ENCODE data around the gene ITGB2.

Gene ITGB2

DNA sequence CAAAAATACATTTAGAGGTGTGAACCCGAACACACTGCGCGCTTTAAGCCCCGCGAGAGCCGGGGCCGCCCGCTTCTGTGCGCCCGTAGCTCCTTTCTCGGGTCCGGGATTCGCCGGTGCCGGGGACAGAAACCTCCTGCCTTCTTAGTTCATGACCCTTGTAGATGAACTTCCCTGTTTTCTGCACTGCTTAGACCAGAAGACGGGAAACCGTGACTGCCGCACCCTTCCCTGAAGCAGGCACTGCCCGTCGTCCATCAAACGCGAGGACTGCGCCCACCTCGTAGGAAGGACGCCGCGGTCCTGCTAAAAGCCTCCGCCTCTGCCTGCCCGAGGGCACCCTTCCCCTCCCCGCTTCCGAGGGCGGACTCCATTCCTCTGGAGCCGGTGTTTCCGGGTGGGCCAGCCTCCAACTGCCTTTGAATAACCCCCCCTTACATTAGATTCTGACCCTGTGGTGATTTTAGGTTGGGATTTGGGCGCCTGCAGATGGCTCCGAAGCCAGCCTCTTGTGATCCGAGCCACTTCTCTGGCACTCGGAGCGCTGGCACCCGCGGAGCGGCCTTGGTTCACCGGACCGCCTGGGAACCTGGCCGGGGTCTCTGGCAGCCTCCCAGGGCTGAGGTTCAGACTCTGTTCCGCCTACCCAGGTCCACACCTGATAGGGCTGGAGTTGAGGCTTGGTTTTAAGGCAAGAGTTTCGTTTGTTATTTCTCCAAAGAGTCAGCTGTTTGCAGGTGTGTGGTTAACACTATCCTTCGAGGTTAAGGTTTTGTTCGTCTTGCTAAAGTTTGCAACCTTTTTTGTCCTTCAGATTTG lies 46.0 kb downstream of the ITGB2 start:
- Histone ChIP-seq H3K36me3 (ENCODE audit: control insufficient read depth in 5 of 5, insufficient read depth in 5 of 5, low read length in 5 of 5) (no peaks in the 10 kb centered on the region), H3K9me3 (ENCODE audit: control insufficient read depth in 5 of 5, low read length in 5 of 5) (no peaks in the 10 kb centered on the region), H3K27me3 (ENCODE audit: control insufficient read depth in 5 of 5, insufficient read depth in 4 of 5, low read length in 5 of 5) (no peaks in the 10 kb centered on the region), H3K4me3 (ENCODE audit: low read depth in 1 of 5, low read length in 5 of 5) (peak overlapping the region; percentile 57 to 92 (median 70)), H3K4me1 (ENCODE audit: control insufficient read depth in 5 of 5, insufficient read depth in 5 of 5, low read length in 5 of 5) (peaks cover 15 to 70% (median 50%) of the 10 kb centered on the region in 5 donors), H3K27ac (ENCODE audit: low read depth, low read length) (peak overlapping the region; percentile 84), H3K9ac (ENCODE audit: low read length in 5 of 5) (peak overlapping the region in 4 of 5 donors; percentile 76 to 83 (median 78))

DNA sequence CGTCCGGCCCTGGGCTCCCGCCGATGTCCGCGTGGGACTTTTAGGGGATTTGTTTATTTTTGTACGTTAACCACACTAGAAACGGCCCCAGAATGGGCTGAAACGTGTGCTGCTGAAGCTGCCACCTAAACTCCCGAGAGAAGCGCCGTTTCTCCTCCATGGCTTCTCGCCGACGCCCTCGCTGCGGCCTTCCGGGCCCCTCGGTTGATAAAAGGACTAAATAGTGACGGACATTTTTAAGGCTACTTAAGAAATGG lies 46.5 kb downstream of the ITGB2 start:
- Histone ChIP-seq H3K9me3 (ENCODE audit: control insufficient read depth in 5 of 5, low read length in 5 of 5) (no peaks in the 10 kb centered on the region), H3K4me1 (ENCODE audit: control insufficient read depth in 5 of 5, insufficient read depth in 5 of 5, low read length in 5 of 5) (peaks cover 17 to 70% (median 56%) of the 10 kb centered on the region in 5 donors), H3K27ac (ENCODE audit: low read depth, low read length) (peak overlapping the region; percentile 84), H3K36me3 (ENCODE audit: control insufficient read depth in 5 of 5, insufficient read depth in 5 of 5, low read length in 5 of 5) (no peaks in the 10 kb centered on the region), H3K27me3 (ENCODE audit: control insufficient read depth in 5 of 5, insufficient read depth in 4 of 5, low read length in 5 of 5) (no peaks in the 10 kb centered on the region), H3K9ac (ENCODE audit: low read length in 5 of 5) (peak overlapping the region in 4 of 5 donors; percentile 76 to 83 (median 78)), H3K4me3 (ENCODE audit: low read depth in 1 of 5, low read length in 5 of 5) (peak overlapping the region; percentile 10 to 92 (median 70))

DNA sequence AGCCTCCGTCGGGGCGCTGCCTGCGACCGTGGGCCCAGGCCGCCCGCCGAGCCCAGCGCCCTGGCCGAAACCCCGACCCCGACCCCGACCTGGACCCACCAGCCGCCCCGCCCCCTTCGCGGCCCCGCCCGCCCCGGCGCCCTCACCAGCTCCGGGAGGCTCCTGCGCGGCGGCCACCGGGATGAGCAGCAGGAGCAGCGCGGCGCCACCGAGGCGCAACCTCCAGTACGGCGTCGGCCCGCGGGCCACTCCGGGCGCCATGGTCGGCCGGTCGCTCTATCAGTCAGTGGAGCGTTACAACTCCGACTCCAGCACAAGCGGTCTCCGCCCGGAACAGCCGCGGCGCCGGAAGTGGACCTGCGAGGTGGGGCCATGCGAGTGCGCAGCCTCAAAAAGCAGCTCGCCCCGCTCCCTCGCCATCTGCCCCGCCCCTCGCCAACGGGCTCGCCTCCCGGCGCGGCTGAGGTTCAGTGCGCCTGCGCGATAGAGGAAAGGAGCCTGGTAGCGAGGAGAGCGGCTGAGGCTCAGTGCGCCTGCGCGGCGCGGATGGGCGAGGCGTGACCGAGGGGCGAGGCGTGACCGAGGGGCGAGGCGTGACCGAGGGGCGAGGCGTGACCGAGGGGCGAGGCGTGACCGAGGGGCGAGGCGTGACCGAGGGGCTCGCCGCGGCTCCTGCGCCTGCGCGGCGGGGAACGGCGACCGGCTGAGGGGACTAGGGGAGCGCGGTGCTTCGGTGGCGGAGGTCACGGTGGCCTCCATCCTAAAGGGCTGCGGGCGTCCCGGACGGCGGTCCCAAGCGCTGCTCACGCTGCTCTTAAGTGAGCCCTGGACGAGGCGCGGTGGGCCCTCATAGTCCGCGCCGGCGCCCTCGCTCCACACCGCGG lies 47.1 kb downstream of the ITGB2 start, which contains the start of gene PTTG1IP:
TSS of gene PTTG1IP (minus strand) at position 335 of the 884 bp plus-strand sequence. CDS start at position 261, 74 bp downstream.
- peak within 1 kb of the TSS; percentile 92 for H3K27ac ChIP-seq (ENCODE audit: low read depth, low read length)
- H3K9me3 ChIP-seq (ENCODE audit: control insufficient read depth in 5 of 5, low read length in 5 of 5), result no peaks in the 10 kb centered on the region
- no peaks in the 10 kb centered on the region for H3K27me3 ChIP-seq (ENCODE audit: control insufficient read depth in 5 of 5, insufficient read depth in 4 of 5, low read length in 5 of 5)
- H3K36me3 ChIP-seq (ENCODE audit: control insufficient read depth in 5 of 5, insufficient read depth in 5 of 5, low read length in 5 of 5), result no peaks in the 10 kb centered on the region
- H3K4me1 ChIP-seq (ENCODE audit: control insufficient read depth in 5 of 5, insufficient read depth in 5 of 5, low read length in 5 of 5), result peaks cover 17 to 75% (median 60%) of the 10 kb centered on the region in 5 donors
- H3K4me3 ChIP-seq (ENCODE audit: low read depth in 1 of 5, low read length in 5 of 5), result peak within 1 kb of the TSS; percentile 73 to 92 (median 82)
- peak within 1 kb of the TSS; percentile 80 to 88 (median 84) for H3K9ac ChIP-seq (ENCODE audit: low read length in 5 of 5)

DNA sequence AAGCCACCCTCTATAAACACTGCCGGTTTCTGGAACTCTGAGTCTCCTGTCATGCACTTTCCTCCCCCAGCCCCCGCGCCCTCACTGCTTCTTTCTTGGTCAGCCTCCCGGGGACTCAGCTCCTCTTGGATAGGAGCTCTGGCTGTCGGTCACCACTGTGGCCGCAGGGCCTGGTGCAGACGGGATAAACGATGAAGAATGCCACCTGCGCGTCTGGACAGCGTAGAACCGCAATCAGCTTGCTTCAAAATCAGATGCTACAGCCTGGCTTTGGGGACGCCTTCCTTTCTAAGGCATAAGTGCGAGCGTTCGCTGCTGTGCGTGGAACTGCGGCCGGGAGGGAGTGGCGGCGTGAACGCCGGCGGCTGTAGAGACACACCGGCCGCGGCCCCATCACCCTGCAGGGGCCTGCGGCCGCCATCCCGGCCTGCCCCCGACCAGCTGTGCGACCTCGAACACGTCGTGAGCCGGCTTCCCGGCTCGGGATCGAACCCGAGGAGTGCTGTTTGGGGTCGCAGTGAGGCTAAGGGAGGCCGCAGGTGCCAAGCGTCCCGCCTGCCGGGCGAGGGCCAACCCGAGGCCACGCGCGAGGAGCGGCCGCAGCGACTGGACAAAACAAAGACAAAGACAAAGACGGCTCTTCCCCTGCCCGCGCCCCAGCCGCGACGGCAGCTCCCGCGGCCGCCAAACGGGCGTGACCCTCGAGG lies 47.9 kb downstream of the ITGB2 start:
- H3K36me3 ChIP-seq (ENCODE audit: control insufficient read depth in 5 of 5, insufficient read depth in 5 of 5, low read length in 5 of 5), result no peaks in the 10 kb centered on the region

DNA sequence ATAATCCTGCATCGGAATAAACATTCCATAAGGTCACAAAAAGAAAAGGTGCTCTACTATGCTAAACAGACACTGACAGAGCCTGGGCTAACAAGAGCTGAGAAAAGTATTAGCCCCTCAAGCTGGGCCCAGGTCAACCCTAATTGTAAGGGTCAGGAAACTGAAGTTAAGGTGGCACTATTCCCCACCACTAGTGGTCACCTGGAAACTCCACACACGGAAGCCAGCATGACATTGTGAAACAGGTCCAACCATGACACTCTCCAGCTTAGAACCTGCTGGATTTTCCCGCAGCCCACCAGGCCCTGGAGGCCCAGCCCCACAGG lies 48.4 kb downstream of the ITGB2 start:
- Histone ChIP-seq H3K27ac (ENCODE audit: low read depth, low read length) (peak overlapping the region; percentile 92), H3K27me3 (ENCODE audit: control insufficient read depth in 5 of 5, insufficient read depth in 4 of 5, low read length in 5 of 5) (no peaks in the 10 kb centered on the region), H3K36me3 (ENCODE audit: control insufficient read depth in 5 of 5, insufficient read depth in 5 of 5, low read length in 5 of 5) (peaks cover 0 to under 1% (median 0%) of the 10 kb centered on the region in 5 donors), H3K4me1 (ENCODE audit: control insufficient read depth in 5 of 5, insufficient read depth in 5 of 5, low read length in 5 of 5) (peaks cover 17 to 72% (median 66%) of the 10 kb centered on the region in 5 donors), H3K4me3 (ENCODE audit: low read depth in 1 of 5, low read length in 5 of 5) (peak overlapping the region; percentile 73 to 92 (median 82)), H3K9ac (ENCODE audit: low read length in 5 of 5) (peak overlapping the region; percentile 76 to 88 (median 84)), H3K9me3 (ENCODE audit: control insufficient read depth in 5 of 5, low read length in 5 of 5) (no peaks in the 10 kb centered on the region)

More for the DNA sequence above, 47.9 kb downstream of the ITGB2 start:
- peak overlapping the region; percentile 76 to 88 (median 84) for H3K9ac ChIP-seq (ENCODE audit: low read length in 5 of 5)
- no peaks in the 10 kb centered on the region for H3K9me3 ChIP-seq (ENCODE audit: control insufficient read depth in 5 of 5, low read length in 5 of 5)
- peak overlapping the region; percentile 92 for H3K27ac ChIP-seq (ENCODE audit: low read depth, low read length)
- H3K4me3 ChIP-seq (ENCODE audit: low read depth in 1 of 5, low read length in 5 of 5), result peak overlapping the region; percentile 73 to 92 (median 82)
- H3K27me3 ChIP-seq (ENCODE audit: control insufficient read depth in 5 of 5, insufficient read depth in 4 of 5, low read length in 5 of 5), result no peaks in the 10 kb centered on the region
- peaks cover 17 to 73% (median 66%) of the 10 kb centered on the region in 5 donors for H3K4me1 ChIP-seq (ENCODE audit: control insufficient read depth in 5 of 5, insufficient read depth in 5 of 5, low read length in 5 of 5)

DNA sequence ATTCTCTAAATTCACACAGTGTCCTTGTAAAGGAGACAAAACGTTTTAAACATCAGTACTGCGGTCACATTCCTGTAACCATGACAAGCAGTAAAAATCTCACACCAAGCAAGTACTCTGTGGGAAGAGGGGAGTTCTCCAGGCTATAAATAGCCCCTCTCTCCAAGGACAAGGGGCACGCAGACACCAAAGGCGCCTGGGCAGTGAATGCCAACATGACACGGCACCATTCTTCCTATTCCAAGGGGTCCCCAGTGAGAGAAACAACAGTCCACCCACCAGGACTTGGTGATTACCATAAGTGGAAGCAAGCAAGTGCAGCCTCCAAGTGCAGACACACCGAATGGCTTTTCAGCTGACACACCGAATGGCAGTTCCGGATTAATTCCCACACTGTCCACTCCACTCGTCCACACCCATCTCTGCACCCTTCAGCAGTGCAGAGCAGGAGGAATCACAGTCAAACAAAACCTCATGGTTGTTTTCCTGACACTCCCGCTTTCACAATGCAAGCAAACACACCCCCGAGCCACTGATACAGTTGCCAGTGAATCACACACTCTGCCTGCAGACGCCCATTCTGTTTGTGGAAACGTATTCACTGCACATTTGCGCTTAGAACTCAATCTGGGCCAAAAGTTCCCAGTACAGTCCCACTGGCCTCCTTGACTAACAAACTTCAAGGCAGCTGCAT lies 49.0 kb downstream of the ITGB2 start:
- H3K9ac ChIP-seq (ENCODE audit: low read length in 5 of 5), result peak overlapping the region; percentile 76 to 88 (median 84)
- peak overlapping the region; percentile 73 to 92 (median 82) for H3K4me3 ChIP-seq (ENCODE audit: low read depth in 1 of 5, low read length in 5 of 5)
- peaks cover 0 to 6% (median 1%) of the 10 kb centered on the region in 5 donors for H3K36me3 ChIP-seq (ENCODE audit: control insufficient read depth in 5 of 5, insufficient read depth in 5 of 5, low read length in 5 of 5)
- peak overlapping the region; percentile 92 for H3K27ac ChIP-seq (ENCODE audit: low read depth, low read length)
- no peaks in the 10 kb centered on the region for H3K27me3 ChIP-seq (ENCODE audit: control insufficient read depth in 5 of 5, insufficient read depth in 4 of 5, low read length in 5 of 5)
- H3K9me3 ChIP-seq (ENCODE audit: control insufficient read depth in 5 of 5, low read length in 5 of 5), result no peaks in the 10 kb centered on the region
- H3K4me1 ChIP-seq (ENCODE audit: control insufficient read depth in 5 of 5, insufficient read depth in 5 of 5, low read length in 5 of 5), result peaks cover 18 to 76% (median 71%) of the 10 kb centered on the region in 5 donors

DNA sequence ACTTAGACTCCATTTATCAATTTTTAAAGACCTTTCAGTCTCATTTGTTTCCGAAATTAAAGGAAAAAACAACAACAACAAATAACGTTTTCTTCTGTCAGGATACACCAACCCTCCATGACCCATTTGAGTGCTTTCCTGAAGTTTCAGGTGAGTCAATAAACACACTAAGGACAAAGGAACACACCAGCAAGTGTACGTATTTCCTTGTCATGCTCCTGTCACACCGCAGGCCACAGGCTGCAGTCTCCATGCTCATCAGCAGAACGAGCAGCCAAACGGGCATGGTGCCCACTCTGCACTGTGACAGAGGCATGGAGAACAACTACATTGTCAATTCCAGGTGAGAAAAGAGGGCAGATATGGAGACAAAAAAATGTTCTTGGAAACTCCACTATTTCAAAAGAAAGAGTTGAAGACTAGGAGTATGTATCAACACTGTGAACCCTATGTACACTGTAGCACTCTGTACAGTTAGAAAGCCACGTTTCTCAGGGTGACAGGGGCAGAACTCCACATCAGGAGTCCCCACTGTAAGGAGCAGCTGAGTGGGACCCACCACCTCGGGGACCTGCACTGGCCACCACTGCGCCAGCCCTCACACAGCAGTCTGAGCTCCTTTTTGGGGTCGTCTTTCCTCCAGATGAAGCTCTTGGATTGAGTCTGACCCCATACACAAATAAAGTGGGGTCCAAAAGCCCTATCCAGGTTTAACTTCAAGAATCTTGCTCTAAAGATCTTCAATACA lies 49.8 kb downstream of the ITGB2 start:
- peak overlapping the region; percentile 92 for H3K27ac ChIP-seq (ENCODE audit: low read depth, low read length)
- peak overlapping the region in 2 of 5 donors; percentile 28 to 75 for H3K4me3 ChIP-seq (ENCODE audit: low read depth in 1 of 5, low read length in 5 of 5)
- peak overlapping the region in 4 of 5 donors; percentile 15 to 88 (median 50) for H3K9ac ChIP-seq (ENCODE audit: low read length in 5 of 5)
- H3K27me3 ChIP-seq (ENCODE audit: control insufficient read depth in 5 of 5, insufficient read depth in 4 of 5, low read length in 5 of 5), result no peaks in the 10 kb centered on the region
- H3K9me3 ChIP-seq (ENCODE audit: control insufficient read depth in 5 of 5, low read length in 5 of 5), result no peaks in the 10 kb centered on the region
- peaks cover 0 to 8% (median 3%) of the 10 kb centered on the region in 5 donors for H3K36me3 ChIP-seq (ENCODE audit: control insufficient read depth in 5 of 5, insufficient read depth in 5 of 5, low read length in 5 of 5)
- peaks cover 21 to 83% (median 78%) of the 10 kb centered on the region in 5 donors for H3K4me1 ChIP-seq (ENCODE audit: control insufficient read depth in 5 of 5, insufficient read depth in 5 of 5, low read length in 5 of 5)

DNA sequence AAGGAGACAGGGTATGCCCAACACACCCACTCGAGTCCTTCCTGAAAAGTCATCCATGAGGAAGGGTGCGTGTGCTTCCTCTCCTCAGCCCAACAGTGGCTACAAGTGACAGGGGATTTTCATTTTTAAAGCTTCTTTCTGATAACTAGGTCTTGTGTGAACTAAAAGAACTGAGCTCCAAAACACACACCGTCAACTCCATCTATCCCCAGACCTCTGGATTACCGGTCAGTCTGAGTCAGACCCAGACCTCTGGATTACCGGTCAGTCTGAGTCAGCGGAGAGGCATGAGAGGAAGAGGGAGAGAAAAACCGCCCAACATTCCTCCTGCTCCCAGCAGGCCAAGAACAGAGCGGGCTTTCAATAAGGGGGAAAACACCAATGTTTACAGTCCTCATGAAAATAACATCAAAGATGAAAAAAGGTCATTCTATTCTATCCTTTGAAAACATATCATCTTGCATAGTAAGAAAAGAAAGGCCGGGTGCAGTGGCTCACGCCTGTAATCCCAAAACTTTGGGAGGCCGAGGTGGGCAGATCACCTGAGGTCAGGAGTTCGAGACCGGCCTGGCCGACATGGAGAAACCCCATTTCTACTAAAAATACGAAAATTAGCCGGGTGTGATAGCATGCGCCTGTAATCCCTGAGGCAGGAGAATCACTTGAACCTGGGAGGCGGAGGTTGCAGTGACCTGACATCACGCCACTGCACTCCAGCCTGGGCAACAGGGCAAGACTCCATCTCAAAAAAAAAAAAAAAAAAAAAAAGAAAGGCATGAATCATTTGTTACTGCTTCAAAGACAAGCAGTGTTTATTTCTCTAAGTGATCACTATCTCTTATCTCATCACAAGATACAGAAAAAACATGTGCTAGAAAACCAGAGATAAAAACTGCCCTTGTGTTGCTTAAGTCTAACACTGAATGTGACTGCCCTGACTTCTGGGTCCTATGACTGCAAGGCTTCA lies 50.6 kb downstream of the ITGB2 start:
- H3K4me1 ChIP-seq (ENCODE audit: control insufficient read depth in 5 of 5, insufficient read depth in 5 of 5, low read length in 5 of 5), result peaks cover 25 to 83% (median 81%) of the 10 kb centered on the region in 5 donors
- no peaks in the 10 kb centered on the region for H3K27me3 ChIP-seq (ENCODE audit: control insufficient read depth in 5 of 5, insufficient read depth in 4 of 5, low read length in 5 of 5)
- H3K9ac ChIP-seq (ENCODE audit: low read length in 5 of 5), result peak overlapping the region in 4 of 5 donors; percentile 16 to 64 (median 59)
- peaks cover 0 to 11% (median 5%) of the 10 kb centered on the region in 5 donors for H3K36me3 ChIP-seq (ENCODE audit: control insufficient read depth in 5 of 5, insufficient read depth in 5 of 5, low read length in 5 of 5)
- H3K4me3 ChIP-seq (ENCODE audit: low read depth in 1 of 5, low read length in 5 of 5), result no peak overlapping the region
- peak overlapping the region; percentile 92 for H3K27ac ChIP-seq (ENCODE audit: low read depth, low read length)
- no peaks in the 10 kb centered on the region for H3K9me3 ChIP-seq (ENCODE audit: control insufficient read depth in 5 of 5, low read length in 5 of 5)
